GM11168 (cell line): Measurements from ENCODE around the gene FPR3.
"Not testable (repeated sequence)": the region's sequence is repeated elsewhere in the genome, so short reads cannot be mapped to it uniquely, and the experiment has no call there.

ENCODE experiments used
- in situ Hi-C: fragments of 300-500 bp; cut with MboI; formaldehyde crosslinking; loops from one replicate; pipeline ENCODE4 v1.12.0; 2022; ENCODE audit warnings: low sequenced_read_pairs; ENCODE audit not compliant: unreplicated experiment

FPR3 gene

DNA sequence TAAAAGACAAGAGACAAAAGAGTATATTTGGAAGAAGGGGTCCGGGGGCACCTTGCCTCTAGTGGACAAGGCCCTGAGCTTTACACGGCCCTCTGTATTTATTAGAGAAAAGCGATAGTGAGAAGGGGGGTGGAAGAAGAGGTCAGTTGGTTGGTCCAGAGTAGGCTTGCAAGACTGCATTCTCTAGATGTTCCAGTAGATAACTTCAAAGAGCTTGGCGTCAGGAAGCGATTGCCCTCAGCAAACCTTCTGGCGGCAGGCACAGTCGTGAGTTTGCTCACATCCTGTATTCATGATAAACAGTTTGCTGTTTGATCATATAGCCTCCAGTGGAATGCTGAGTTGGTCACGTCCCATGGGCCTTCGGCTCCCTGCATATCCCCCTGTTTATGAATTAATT is 9.8 kb downstream of the FPR3 start:
- in situ Hi-C loops, result not testable (repeated sequence)

- in situ Hi-C loops, result not testable (repeated sequence)
Observed at GRCh38 chr19:51805396-51805795, 10.4 kb downstream of the FPR3 start.

DNA sequence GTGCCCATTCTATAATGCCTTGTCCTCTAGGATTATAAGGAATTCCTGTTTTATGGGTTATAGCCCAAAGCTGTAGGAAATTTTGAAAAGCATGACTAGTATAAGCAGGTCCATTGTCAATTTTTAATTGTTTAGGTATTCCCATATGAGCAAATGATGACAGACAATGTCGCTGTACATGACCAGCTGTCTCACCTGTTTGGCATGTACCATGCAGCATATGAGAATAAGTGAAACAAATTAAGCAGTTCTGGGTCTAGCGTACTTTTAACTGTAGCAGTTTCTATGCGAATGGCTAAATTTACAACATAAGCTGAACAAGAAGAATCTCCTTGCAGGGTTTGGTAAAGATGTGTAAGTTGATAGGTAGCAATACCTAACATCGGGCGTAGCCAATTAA is 11.6 kb downstream of the FPR3 start:
- in situ Hi-C loops, result not testable (repeated sequence)

DNA sequence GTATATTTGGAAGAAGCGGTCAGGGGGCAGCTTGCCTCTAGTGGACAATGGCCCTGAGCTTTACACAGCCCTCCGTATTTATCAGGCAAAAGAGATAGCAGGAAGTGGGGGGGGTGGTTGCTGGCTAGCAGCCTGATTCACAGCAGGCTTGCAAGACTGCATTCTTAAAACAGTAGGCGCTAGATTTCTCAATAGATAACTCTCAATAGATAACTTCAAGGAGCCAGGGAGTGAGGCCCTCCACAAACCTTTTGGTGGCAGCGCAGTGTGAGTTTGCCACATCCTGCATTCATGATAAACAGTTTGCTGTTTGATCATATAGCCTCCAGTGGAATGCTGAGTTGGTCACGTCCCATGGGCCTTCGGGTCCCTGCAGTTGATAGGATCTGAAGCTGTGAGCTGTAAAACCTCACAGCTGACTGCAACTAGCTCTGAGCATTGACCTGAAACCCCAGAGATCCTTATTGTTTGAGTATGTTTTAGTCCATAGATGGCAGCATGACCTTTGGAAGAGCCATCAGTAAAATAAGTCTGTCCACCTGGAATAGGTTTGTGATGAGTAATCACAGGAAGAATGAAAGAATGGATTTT is 12.2 kb downstream of the FPR3 start:
- in situ Hi-C loops, result no loop called here

DNA sequence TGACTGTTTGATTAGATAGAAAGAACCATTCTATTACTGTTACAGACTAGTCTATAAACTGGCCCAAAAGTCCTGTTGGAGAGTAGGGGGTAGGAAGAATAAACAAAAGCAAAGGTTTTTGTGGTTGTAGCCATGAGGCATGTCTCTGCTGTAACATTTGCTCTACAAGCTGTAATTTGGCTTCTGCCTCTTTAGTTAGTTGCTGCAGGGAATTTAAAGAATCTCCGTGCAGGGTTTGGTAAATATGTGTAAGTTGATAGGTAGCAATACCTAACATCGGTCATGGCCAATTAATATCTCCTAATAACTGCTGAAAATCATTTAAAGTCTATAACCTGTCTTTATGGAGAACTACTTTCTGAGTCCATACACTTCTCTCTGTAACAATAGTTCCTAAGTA is 13.0 kb downstream of the FPR3 start:
- in situ Hi-C loops, result no loop called here

- in situ Hi-C loops, result no loop called here
Observed at GRCh38 chr19:51808333-51808986, 13.5 kb downstream of the FPR3 start.

- in situ Hi-C loops, result no loop called here
Observed at GRCh38 chr19:51809787-51810186, 14.8 kb downstream of the FPR3 start.

GRCh38 chr19:51810223-51810622 is 15.3 kb downstream of the FPR3 start:
- in situ Hi-C loops, result no loop called here

- in situ Hi-C loops, result no loop called here
Observed at GRCh38 chr19:51811344-51811743, 16.4 kb downstream of the FPR3 start.

- in situ Hi-C loops, result no loop called here
Observed at GRCh38 chr19:51815043-51815442, 20.1 kb downstream of the FPR3 start.

- in situ Hi-C loops, result no loop called here
Observed at GRCh38 chr19:51816711-51817110, 21.8 kb downstream of the FPR3 start.

DNA sequence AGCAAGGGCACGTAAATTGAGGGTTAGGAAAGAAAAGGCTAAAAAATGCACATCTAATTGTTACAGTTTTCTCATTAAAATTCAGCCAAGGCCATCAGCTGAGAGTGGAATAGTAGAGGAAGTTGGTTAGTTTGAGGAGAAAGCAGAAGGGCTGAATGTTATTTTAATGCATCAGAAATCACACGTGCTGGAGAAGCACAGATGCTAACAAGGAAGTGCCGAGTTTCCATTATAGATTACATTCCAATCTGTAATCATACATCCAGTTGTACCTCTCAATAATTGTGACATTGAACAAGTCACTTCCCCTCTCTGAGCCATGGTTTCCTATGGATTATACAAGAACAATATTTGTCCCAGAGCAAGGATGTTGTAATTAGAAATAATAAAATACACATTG is 25.1 kb downstream of the FPR3 start:
- in situ Hi-C loops, result no loop called here

- in situ Hi-C loops, result no loop called here
Observed at GRCh38 chr19:51820831-51821446, 26.0 kb downstream of the FPR3 start.

- in situ Hi-C loops, result no loop called here
Observed at GRCh38 chr19:51821456-51821855, 26.5 kb downstream of the FPR3 start.

DNA sequence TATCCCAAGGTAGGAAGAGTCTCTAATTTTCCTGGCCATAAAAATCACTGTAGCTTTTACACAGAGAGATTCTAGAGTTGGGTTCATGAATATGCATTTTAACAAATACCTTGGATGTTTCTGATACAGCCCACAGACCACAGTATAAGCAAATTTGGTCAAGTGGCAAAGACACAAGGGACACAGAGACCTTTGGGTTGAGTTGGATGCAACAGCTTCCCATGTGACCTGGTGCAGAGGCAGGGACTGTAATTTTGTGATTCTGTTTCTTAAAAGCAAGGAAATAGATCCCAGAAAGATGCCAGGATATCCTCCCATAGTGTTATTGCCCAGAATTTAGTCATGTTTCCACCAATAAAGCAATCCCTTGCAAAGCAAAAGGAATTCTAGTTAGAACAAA is 27.0 kb downstream of the FPR3 start:
- in situ Hi-C loops, result no loop called here

- in situ Hi-C loops, result no loop called here
Observed at GRCh38 chr19:51822325-51822724, 27.4 kb downstream of the FPR3 start.

DNA sequence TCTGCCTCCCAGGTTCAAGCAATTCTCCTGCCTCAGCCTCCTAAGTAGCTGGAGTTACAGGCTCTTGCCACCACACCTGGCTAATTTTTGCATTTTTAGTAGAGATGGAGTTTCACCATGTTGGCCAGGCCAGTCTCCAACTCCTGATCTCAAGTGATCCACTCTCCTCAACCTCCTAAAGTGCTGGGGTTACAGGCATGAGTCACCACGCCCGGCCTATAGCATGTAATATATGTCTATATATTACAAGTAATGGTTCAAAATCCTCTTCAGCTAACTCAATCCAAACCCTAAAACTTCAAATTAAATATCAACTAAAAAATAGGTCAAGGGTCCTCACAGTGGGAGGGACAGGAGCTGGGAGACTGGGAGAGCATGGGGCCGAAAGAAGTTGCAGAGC is 28.0 kb downstream of the FPR3 start:
- in situ Hi-C loops, result no loop called here

DNA sequence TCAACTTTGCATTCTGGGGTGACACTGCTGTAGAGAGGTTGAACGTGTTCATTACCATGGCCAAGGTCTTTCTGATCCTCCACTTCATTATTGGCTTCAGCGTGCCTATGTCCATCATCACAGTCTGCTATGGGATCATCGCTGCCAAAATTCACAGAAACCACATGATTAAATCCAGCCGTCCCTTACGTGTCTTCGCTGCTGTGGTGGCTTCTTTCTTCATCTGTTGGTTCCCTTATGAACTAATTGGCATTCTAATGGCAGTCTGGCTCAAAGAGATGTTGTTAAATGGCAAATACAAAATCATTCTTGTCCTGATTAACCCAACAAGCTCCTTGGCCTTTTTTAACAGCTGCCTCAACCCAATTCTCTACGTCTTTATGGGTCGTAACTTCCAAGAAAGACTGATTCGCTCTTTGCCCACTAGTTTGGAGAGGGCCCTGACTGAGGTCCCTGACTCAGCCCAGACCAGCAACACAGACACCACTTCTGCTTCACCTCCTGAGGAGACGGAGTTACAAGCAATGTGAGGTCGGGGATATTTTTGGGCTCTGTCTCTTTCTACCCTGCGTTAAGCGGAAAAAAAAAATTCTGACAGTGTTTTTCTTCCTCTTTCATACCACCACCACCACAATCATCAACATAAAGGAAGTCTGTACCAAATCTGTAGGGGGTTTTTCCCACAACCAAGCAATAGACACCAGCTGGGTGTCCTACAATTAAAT is 29.5 kb downstream of the FPR3 start:
- in situ Hi-C loops, result no loop called here

DNA sequence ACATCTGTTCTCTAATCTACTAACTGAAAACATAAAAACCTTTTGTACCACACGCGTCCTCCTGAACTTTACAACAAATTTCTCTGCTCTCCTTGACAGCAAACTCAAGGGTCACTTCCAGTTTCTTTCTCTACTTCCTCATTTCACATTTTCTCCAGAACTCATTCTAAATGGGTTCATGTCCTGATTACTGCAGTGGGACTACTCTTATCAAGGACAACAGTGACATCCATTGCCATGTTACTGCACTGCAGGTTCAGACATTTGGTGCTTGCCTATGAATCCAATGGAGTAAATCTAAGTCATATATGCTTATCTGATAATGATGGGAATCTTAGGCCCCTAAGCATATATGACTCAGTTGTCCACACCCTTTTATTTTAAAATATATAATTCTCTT is 35.3 kb downstream of the FPR3 start:
- in situ Hi-C loops, result no loop called here

GRCh38 chr19:51837145-51837544 is 42.2 kb downstream of the FPR3 start:
- in situ Hi-C loops, result no loop called here

DNA sequence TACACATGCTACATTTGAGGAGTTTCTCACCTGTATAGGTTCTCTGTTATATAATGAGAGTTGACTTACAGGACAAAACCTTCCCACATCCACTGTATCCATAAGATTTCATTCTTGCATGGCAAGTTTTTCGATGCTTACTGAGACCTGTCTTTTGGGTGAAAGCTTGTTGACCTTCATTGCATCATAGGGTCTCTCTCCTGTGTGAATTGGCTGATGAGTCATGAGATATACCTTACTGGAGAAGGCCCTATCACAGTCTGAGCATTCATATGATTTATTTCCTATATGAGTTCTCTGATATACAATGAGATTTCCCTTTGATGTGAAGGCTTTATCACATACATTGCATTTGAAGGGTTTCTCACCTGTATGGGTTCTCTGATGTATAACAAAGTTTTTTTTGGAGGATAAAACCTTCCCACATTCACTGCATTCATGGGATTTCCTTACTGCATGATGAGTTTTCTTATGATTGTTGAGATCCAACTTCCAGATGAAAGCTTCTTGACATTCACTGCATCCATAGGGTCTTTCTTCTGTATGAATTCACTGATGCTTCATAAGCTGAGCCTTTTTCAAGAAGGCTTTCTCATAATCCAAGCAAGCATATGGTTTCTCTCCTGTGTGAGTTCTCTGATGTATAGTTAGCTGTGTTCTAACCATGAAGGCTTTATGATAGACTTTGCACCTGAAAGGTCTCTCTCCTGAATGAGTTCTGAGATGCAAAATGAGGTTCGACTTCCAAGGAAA is 67.1 kb downstream of the FPR3 start:
- in situ Hi-C loops, result no loop called here
